ENCODE measurements around the gene TCF4.

The TCF4 gene

DNA sequence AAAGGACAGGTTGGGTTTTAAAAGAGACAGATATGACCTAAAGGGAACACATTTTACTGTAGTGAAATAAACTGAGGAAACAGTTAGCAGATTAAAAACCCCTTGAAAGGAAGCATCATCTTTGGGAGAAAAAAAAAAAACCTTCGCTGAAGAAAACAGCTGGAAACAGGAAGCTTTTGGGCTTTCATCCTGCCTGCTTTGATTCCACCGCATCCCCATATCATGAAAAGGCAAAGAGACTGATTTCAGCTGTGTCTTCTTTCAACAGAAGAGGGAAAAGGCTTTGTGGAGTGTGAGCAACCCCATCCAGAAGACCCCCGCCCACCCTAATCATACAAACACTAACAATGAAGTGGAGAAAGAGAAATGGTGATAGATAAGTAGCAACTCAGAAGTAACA, 86.4 kb downstream of the TCF4 start:
- no peak for DNase-seq

DNA sequence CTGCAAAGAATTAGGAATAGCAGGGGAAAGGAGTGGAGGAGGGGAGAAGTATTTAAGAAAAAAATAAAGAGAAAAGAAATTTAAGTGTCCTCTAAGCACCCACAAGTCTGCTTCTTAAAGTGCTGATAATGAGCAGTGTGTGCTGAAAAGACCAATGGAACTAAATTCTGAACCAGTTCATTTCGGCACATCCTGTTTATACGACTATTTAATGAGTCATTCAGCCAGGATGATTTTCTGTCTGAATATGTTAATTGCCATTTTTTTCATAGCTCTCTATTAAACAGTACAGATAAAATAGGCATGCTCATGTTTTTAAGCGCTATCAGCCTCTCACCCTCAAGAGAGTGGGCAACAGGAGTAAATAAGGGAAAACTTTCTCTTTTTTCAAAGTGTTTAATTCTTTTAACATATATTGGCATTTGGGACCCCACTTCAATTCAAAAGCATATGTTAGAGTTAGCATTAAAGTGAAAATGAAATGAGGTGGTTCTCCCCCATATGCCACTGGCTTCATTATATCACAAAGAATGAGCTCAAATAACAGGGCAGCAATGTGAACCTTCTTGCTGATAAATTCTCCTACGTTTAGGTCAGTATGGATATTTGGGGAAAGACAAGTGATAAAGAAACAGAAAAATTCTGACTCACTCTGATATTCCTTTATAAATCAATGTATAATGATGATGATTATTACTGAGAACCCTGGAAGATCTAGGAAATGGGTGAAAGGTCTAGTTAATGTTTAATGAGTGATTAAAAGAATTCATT, 87.5 kb downstream of the TCF4 start:
- no peak for DNase-seq

GRCh38 chr18:55499526-55499925, 88.5 kb downstream of the TCF4 start:
- DNase-seq = no peak

DNA sequence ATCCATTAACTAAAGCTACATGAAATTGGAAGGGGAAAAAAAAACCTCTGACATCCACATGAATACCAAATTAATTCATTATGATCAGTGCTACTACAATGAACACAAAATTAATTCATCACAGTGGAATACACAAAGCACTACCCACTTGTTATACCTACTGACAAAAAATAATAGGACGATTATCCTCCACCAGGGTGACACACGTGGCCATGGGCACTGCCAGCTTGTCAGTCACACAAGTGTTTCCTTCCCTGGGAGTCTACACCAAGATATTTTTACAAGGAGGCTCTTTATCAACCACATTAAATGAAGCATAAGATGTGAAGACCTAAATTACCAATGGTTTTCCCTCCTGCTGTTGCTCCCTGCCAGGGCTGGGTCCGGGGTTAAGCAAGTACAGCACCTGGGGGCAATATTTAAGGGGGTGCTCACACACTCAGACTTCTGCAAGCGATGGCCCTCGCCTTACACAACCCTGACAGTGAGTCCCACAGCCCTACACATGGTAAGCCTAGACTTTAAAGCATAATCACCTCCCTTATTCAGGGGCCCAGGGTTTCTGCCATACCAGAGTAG, 90.1 kb downstream of the TCF4 start:
- no peak for DNase-seq

DNA sequence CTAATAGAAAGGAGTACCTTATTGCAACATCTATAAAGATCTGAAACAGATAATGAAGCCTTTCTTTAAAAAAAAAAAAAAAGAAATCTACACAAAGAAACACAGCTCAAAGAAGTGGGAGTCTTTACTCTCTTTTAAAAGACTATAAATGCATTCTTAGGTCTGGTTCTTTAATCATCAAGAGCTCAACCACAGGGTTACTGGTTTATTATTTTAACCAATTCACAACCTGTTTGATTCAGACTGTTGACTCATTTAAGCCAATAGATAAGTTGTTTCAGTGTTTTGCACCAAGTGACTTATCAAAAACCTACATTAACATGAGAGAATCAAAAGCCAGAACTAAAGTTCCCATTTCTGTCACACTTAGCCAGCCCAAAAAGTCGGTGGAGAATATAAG, 93.1 kb downstream of the TCF4 start:
- no peak for DNase-seq

DNA sequence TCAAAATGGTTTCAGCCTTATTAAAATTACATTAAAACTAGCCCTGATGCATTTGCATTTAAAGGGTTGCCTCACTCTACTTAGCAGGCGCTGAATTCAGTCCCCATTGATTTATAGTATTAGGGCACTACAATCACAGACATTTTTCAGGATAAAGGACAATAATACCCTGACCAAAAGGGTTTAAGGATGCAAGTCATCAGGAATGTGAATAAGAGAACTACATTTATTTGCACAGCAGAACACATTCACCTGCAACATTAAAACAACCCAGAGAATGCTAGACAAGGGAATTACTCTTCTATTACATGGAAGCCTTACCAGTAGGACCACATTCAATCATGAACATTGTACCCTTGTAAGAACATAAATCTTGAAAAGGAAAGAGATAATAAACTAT, 93.6 kb downstream of the TCF4 start:
- DNase-seq = no peak

DNA sequence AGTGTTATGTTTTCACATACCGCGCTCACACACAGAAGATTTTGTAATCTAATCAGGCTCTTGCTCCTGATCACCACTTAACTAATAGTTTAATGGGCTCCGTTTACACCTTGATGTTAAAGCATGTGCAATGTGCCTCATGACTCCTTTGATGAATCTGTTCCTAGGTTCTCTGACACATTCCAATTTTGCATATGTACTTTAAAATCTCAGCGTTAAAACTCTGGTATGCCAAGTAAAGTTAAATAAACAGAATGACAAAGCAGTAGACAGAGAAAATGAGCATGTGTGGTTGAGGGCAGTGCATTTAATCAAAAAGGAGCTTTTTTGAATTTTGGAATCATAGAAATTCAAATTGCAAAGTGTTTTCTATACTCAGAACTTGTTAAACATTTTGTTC, 96.4 kb downstream of the TCF4 start:
- DNase-seq = no peak

DNA sequence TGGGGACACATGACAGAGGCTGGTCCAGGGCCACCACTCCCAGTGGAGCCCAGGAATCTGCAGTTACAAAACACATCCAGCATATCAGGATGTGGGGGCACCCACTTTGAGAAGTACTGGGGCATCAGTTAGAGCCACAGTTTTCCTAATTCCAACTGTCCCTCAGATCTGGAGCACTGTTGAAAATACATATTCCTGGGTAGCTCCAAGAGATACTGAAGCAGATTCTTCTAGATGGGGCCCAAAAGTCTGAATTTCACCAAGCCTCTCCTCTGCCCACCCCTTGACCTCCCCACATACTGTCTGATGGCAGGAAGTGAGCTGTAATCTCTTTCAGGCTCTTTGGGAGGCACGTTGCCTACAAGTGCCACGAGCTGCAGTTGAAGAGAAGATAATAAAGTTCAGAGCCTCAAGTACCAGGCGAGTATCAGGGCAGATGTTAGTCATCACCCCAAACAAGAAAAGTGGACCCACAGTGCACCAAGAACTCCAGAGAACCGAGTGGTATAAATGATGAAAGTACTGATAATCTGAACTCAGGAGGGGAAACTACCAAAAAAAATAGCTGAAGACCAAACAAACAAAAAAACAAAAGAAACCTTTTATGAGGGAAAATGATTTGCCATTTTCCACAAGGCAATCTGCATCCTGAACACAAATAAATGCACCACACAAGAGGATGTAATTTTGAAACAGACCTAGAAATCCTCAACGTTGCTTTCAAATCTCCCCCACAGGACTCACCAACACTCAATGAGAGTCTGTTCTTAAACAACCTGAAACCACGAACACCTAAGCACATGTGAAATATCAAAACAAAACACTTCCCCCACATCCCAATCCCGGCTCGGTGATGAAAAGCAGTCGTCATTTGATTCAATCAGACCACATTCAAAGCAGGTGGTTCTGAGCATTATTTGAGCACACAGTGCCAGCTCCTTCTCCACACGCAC, 98.7 kb downstream of the TCF4 start:
- DNase-seq = peak; percentile 38

DNA sequence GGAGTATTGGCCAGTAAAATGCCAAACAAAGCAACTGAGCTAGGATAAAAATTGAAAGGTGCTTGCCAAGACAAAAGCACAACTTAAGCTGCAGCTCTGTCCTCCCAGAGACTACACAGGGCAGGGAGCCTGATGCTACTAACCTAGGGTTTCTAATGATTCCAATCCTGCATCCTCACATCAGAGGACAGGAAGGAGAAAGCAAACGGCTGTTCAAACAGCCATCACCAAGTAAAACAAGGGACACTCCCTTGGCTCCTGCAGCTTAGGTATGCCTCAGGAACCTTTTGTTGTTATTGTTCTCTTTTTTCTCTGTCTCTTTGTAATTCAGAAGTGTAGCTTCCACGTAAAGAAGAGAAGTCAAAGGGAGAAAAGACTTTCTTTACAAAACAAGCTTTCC, 99.5 kb downstream of the TCF4 start:
- no peak for DNase-seq

GRCh38 chr18:55487997-55488396, 100.0 kb downstream of the TCF4 start:
- no peak for DNase-seq

GRCh38 chr18:55486936-55487335, 101.1 kb downstream of the TCF4 start:
- no peak for DNase-seq

DNA sequence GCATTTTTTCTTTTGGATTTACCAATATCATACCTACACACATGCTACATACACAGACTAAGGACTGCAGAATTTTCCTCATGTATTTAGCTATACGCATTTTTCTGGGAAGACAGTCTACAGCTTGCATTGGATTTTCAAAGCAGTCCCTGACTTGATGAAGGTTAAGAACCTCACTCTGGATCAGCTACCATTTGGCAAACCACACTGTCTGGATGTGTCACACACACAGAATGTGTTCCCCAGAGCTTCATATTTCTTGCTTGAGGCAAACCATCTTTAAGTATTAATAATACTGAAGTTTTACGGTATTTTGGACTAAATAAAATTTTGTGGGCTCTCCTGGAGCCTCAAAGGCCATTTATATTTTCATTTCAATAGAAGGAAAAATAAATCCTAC, 102.3 kb downstream of the TCF4 start:
- DNase-seq = no peak

DNA sequence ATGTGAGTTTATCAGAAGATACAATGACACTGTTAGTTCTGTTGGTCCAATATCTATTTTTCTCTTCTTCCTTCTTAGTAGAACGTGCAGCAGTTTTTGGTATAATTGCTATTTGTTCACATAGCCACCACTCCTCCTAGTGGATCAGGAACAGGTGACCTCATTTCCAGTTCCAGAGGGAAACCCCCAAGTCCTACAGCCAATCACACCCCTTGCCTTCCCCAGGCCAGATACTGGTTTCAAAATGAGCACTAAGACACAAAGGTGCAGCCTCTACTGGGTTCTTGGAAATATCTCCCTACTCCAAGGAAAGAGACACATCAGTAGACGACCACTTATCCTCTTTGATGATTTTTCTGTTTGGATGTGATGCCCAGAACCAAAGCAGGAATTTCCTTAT, 103.2 kb downstream of the TCF4 start:
- no peak for DNase-seq

DNA sequence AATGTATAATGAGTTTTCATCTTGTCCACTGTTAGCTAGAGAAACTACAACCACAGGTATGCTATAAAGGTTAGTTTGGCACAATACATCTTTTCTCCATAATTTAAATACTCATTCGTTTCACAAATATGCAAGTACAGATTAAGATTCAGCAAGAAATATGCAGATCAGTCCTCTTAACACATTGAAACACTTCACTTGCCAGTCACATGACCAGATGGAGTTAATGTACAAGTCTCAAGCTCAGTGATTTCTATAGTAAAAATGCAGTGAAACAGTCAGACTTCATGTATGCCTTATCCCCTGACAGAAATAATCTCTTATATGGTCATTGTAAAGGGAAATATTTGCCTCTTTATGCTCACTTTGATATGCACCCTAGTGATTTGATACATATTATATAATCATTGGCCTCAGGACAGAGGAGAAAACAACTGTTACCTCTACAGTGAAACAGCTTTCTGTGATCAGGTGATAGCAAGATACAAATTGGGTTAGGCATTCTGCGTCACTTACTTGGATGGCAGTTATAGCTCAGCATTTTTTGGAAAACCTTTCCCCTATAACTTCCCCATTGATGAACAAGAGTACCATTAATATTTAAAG, 104.6 kb downstream of the TCF4 start:
- DNase-seq = no peak

DNA sequence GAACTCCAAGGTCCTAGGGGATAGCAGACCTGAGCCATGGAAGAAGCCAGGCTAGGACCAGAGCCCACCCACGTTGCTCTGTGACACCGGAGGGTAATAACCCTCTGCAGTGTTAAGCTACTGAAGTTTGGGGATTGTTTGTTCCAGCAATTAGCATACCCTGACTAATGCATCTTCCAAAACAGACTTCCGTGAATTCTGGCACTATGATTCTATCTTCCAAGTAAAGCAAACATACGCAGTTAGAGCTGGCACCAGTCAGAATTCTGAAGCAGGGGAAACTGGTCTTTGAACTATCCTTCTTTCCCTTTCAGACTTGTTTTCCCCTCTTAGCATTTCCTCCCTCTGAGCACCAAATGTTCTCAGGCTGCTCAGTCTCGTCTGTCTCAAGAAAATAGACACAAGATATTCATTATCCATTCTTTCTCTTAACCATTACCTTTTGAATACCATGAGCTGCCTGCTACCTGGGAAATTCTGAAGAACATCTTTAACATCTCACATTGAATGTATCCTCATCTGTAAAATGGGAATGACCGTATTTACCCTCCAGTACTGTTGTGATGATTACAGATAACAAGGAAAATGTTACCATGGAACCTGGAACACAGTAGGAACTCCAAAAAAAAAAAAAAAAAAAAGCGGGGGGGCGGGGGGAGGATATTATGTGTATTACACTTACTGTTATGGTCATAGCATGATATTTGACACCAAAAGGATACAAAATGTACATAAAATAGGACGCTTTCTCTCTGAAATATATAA, 108.2 kb downstream of the TCF4 start:
- DNase-seq = no peak

- DNase-seq = no peak
These were observed 110.0 kb downstream of the TCF4 start for GRCh38 chr18:55477860-55478581.

DNA sequence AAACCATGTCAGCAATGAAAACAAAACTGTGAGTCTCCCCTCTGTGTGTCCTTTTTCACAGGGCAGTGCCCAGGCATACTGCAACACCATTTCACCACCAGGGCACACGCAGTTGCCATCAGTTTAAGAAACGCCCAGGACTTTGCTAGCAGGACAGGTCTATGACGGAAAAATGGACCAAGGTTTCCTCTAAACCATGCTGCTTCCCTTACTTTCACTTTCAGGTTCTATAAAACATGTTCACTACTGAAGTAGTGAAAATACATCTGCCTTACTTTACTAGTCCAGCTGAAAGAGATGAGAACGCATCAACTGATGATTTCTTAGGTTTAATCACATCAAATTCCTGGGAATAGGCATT, 110.5 kb downstream of the TCF4 start:
- peak; percentile 6 for DNase-seq

- DNase-seq = no peak
These were observed 112.1 kb downstream of the TCF4 start for GRCh38 chr18:55475916-55476315.

GRCh38 chr18:55475467-55475866, 112.5 kb downstream of the TCF4 start:
- no peak for DNase-seq

GRCh38 chr18:55473560-55473959, 114.4 kb downstream of the TCF4 start:
- no peak for DNase-seq

GRCh38 chr18:55473058-55473457, 114.9 kb downstream of the TCF4 start:
- no peak for DNase-seq

GRCh38 chr18:55470826-55471225, 117.2 kb downstream of the TCF4 start:
- DNase-seq = no peak
